GM12873 (cell line): Measurements from ENCODE around the gene PIK3CA.
A peak's percentile ranks its signal among the peaks of the same experiment; 100 is the strongest.

Experiments used
- TF ChIP-seq, protein P1 (sequence below): IDR thresholded peaks from 2 replicates; pipeline ENCODE4 v1.5.1; 2012; ENCODE audit warnings: low read depth, mild to moderate bottlenecking, moderate library complexity, low read length, control low read depth; ENCODE audit not compliant: insufficient read depth; ENCODE audit errors: missing control alignments

The PIK3CA gene

GRCh38 chr3:179116816-179117215 is 31.3 kb upstream of the PIK3CA start:
- TF ChIP-seq, protein P1, sequence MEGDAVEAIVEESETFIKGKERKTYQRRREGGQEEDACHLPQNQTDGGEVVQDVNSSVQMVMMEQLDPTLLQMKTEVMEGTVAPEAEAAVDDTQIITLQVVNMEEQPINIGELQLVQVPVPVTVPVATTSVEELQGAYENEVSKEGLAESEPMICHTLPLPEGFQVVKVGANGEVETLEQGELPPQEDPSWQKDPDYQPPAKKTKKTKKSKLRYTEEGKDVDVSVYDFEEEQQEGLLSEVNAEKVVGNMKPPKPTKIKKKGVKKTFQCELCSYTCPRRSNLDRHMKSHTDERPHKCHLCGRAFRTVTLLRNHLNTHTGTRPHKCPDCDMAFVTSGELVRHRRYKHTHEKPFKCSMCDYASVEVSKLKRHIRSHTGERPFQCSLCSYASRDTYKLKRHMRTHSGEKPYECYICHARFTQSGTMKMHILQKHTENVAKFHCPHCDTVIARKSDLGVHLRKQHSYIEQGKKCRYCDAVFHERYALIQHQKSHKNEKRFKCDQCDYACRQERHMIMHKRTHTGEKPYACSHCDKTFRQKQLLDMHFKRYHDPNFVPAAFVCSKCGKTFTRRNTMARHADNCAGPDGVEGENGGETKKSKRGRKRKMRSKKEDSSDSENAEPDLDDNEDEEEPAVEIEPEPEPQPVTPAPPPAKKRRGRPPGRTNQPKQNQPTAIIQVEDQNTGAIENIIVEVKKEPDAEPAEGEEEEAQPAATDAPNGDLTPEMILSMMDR: no peak

DNA sequence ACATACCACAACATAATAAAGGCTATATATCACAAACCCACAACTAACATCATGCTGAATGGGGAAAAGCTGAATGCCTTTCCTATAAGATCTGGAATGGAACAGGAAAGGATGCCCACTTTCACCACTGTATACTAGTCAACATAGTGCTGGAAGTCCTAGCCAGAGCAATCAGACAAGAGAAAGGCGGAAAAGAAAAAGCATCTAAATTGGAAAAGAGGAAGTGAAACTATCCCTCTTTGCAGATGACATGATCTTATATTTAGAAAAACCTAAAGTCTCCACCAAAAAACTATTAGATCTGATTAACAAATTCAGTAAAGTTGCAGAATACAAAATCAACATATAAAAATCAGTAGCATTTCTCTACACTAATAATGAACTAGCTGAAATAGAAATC is 14.6 kb upstream of the PIK3CA start:
- TF ChIP-seq, protein P1: no peak

DNA sequence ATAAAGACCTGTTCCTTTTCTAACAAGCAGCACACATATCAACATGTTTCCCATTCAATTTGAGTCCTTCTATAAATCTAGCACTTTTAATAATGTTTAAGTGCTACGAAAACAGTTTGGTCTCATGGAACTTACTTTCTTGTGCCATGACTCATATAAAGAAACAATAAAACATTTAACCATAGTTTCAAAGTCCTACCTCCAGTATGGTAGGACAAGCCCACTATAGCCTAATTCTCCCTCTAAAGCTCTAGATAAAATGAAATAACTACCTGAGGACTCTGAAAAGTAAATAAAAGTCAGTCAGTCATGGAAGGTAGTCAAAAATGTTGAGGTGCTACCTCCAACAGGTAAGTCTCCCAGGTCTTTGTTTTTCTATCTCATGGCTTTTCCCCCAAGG is 12.0 kb upstream of the PIK3CA start:
- TF ChIP-seq, protein P1: no peak

DNA sequence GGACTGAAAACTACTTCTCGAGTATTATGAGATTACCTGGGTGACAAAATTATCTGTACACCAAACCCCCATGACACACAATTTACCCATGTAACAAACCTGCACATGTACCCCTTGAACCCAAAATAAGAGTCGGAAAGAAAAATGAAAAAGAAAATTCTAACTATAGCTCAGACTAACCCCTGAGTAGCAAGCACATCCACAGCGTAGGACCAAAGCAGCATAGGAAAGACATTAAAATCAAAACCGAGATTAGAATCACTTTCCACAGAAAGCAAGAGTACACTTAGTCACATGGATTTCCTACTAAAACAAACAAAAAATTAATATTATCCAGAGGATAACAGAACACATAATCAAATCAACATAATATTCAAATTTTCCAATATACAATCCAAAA is 6.3 kb upstream of the PIK3CA start:
- TF ChIP-seq, protein P1: no peak

DNA sequence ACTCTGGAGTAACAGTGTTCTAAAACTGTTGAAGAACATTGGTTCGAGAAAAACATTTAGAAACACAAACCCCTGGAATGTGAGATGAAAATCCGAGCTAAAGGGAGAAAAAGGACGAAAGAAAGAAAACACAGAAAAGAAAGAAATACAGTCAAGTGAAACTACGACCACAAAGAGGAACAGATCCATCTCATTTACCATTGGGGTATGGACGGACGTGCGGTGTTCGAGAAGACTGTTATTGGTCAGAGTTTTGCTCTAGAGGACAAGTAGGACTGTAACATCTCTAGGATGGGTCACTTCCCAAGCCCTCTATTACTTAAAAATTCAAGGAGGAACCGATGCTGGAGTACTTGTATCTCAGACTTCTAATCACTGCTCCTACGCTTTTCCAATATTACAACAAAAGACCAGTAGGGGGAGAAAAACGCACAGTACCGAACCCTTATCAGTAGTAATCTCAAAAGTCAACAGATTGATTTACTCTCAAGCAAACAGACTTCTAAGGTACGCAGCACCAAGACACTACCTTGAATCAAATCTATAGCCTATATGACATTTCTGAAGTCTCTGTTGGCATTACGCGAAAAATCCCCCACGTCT is 1.1 kb upstream of the PIK3CA start:
- TF ChIP-seq, protein P1: peak; percentile 57

DNA sequence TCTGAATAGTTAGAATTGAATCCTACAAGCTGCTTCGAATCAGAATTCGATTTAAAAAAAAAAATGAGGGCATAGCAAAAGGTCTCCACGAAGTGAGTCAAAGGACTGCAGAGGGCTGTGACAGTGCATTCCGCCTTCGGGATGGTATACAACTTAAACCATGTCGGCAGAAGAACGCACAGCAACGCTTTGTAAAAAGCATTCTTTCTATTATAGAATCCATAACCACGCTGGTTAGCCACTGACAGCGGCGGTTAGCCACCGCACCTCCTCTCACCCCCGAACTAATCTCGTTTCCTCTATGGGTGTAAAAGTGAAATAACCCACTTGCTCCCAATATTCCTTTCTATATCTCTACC is 664 bp upstream of the PIK3CA start:
- TF ChIP-seq, protein P1: no peak

DNA sequence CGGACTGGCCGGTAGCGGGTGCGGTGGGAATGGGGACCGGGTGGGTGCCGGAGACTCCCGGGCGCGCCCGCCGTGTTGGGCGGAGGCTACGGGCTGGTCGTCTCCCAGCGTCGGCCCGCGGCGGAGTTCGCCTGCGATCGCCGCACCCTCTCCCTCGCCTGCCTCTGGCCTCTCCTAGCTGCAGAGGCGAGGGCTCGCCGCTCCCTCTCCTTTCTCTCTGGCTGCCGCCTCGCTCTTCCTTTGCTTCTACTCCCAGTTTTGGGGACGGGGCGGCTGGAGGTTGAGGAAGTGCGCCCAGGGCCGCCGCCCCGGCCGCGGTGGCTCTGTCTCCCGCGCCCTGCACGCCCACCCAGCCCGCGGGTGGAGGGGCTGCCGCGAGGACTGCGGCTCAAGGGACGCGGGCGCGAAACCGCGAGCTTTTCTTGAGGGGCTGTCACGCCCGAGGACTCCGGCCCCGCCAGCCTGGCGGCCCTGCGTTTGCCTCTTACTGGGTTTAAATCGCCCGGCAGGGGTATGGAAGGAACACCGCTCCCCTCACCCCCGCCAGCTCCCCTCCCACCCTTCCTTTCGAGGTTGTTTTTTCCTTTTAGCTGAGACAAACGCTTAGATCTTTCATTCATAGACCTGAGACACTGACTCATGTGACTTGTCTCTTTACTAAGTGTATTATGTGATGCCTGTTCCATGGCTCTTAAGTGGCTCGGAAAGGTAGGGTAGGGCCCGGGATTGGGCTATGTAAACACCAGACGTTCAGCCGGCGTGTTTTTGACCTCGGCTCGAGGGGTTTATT is 654 bp downstream of the PIK3CA start:
- TF ChIP-seq, protein P1: no peak
